SK-N-SH treated with all-trans-retinoic acid at 6 μM for 48 hours (cell line): ENCODE results near the gene CIBAR2.

ENCODE experiments used
- ARNTL ChIP-seq: fragments of 450-650 bp; formaldehyde crosslinking; IDR thresholded peaks from 2 replicates; pipeline ENCODE4 v1.5.0; 2020; ENCODE audit warnings: low read depth, mild to moderate bottlenecking, moderate library complexity, borderline replicate concordance
- BACH2 ChIP-seq: fragments of 250-450 bp; sonication (Bioruptor Pico); IDR thresholded peaks from 2 replicates; pipeline ENCODE4 v1.9.0; 2021; ENCODE audit warnings: mild to moderate bottlenecking, borderline replicate concordance
- CREB5 ChIP-seq: fragments of 250-450 bp; sonication (Bioruptor Pico); IDR thresholded peaks from 2 replicates; pipeline ENCODE4 v1.5.1; 2020; ENCODE audit warnings: low read depth, mild to moderate bottlenecking, moderate library complexity
- CSRNP3 ChIP-seq: fragments of 250-450 bp; sonication (Bioruptor Pico); IDR thresholded peaks from 2 replicates; pipeline ENCODE4 v1.5.1; 2021; ENCODE audit warnings: mild to moderate bottlenecking, moderate library complexity
- ISL1 ChIP-seq: fragments of 250-450 bp; sonication (Bioruptor Pico); IDR thresholded peaks from 2 replicates; pipeline ENCODE4 v2.1.2; 2022; ENCODE audit warnings: mild to moderate bottlenecking, moderate library complexity
- POU6F1 ChIP-seq: fragments of 250-450 bp; sonication (Bioruptor Pico); IDR thresholded peaks from 2 replicates; pipeline ENCODE4 v1.8.0; 2021; ENCODE audit warnings: low read depth, mild to moderate bottlenecking, moderate library complexity, borderline replicate concordance
- TSHZ2 ChIP-seq: fragments of 250-450 bp; sonication (Bioruptor Pico); IDR thresholded peaks from 2 replicates; pipeline ENCODE4 v1.5.0; 2020; ENCODE audit warnings: mild to moderate bottlenecking, moderate library complexity
- ZFP30 ChIP-seq: fragments of 450-650 bp; formaldehyde crosslinking; IDR thresholded peaks from 2 replicates; pipeline ENCODE4 v1.5.0; 2022; ENCODE audit warnings: mild to moderate bottlenecking, moderate library complexity

GRCh38 chr16:85068746-85069145 lies 43.5 kb downstream of the CIBAR2 start:
- TF ChIP-seq ARNTL (CRISPR knock-in tag) (no peak), TSHZ2 (CRISPR knock-in tag) (no peak), BACH2 (CRISPR knock-in tag) (no peak), CREB5 (CRISPR knock-in tag) (no peak), CSRNP3 (CRISPR knock-in tag) (no peak), ZFP30 (CRISPR knock-in tag) (no peak), ISL1 (CRISPR knock-in tag) (no peak), POU6F1 (no peak)
